ENCODE measurements around the gene HLX. TPM values are rescaled to one million over a fixed set of nuclear protein-coding genes. Genes with fewer than 3 reads are reported as not detected.

The HLX gene
- total RNA-seq, 1 donor from 2014 or later: 0.26 TPM

DNA sequence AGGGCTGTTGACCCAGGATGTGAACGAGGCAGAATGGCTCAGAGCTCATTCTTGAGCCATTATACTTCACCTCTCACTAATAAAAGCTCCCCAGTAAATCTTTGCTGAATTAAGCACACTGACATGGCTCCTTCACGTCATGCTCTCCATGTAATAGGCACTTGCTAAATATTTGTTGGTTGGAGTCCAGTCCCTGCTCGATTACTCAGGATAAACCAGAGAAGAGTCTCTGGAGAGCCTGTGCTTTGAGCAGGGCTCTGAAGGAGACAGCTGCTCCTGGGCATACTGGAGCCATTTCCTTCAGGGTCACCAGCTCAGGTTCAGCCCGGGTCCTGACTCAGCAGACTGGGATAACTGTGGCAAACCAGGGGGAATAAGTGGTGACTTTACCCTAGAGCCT is 46.9 kb downstream of the HLX start:
- no peak for FAIRE-seq
- Histone ChIP-seq H3K36me3 (ENCODE audit: control insufficient read depth, insufficient read depth, low read length) (no peaks in the 10 kb centered on the region), H3K4me3 (ENCODE audit: low read depth, low read length) (no peak overlapping the region), H3K27me3 (ENCODE audit: control insufficient read depth, insufficient read depth, low read length) (no peaks in the 10 kb centered on the region)
- TF ChIP-seq, protein P1, sequence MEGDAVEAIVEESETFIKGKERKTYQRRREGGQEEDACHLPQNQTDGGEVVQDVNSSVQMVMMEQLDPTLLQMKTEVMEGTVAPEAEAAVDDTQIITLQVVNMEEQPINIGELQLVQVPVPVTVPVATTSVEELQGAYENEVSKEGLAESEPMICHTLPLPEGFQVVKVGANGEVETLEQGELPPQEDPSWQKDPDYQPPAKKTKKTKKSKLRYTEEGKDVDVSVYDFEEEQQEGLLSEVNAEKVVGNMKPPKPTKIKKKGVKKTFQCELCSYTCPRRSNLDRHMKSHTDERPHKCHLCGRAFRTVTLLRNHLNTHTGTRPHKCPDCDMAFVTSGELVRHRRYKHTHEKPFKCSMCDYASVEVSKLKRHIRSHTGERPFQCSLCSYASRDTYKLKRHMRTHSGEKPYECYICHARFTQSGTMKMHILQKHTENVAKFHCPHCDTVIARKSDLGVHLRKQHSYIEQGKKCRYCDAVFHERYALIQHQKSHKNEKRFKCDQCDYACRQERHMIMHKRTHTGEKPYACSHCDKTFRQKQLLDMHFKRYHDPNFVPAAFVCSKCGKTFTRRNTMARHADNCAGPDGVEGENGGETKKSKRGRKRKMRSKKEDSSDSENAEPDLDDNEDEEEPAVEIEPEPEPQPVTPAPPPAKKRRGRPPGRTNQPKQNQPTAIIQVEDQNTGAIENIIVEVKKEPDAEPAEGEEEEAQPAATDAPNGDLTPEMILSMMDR (IDR thresholded peaks at IDR 0.05; ENCODE audit: insufficient read depth, low read length, severe bottlenecking): no peak
- no peak for DNase-seq (ENCODE audit: low read depth)

DNA sequence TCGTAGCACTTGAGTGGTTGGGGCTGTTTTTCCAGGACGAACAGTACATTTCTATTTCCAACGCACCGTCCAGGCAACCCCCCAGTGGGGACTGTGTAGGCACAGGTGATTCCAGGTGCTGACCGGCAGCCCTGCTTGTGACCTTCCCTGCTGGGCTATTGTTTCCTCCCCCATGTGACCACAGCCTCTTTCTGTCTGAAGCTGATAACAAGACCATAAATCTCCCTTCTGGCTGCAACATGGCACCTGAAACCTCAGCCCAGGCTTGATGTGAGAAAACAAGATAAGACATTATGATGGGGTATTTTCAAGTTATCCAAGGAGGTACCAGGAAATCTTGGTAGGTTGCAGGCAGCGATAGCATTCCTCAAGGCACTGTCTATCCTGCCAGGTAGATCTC is 48.2 kb downstream of the HLX start:
- Histone ChIP-seq H3K27me3 (ENCODE audit: control insufficient read depth, insufficient read depth, low read length) (no peaks in the 10 kb centered on the region), H3K4me3 (ENCODE audit: low read depth, low read length) (no peak overlapping the region), H3K36me3 (ENCODE audit: control insufficient read depth, insufficient read depth, low read length) (no peaks in the 10 kb centered on the region)
- DNase-seq (ENCODE audit: low read depth) (no peak), FAIRE-seq (no peak)
- TF ChIP-seq, protein P1 (IDR thresholded peaks at IDR 0.05; ENCODE audit: insufficient read depth, low read length, severe bottlenecking): no peak

DNA sequence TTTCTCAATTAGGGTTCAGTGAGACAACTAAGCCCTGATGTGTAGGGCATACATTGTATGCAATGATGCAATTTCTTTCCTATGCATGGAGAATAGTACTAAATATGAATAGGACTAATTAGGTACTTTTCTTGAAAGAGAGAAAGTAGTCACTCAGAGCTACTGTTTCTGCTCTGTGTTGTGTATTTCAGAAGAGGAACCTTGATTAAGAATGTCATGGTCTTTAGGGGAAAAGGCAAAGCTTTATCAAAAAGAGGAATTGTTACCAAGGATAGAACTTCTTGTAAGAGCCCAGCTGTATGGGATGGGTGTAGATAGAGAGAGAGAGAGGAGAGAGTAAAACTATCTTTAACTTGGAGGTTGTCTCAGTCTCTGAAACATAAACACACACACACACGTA is 49.1 kb downstream of the HLX start:
- FAIRE-seq: no peak
- TF ChIP-seq, protein P1 (IDR thresholded peaks at IDR 0.05; ENCODE audit: insufficient read depth, low read length, severe bottlenecking): no peak
- Histone ChIP-seq H3K4me3 (ENCODE audit: low read depth, low read length) (no peak overlapping the region), H3K27me3 (ENCODE audit: control insufficient read depth, insufficient read depth, low read length) (no peaks in the 10 kb centered on the region), H3K36me3 (ENCODE audit: control insufficient read depth, insufficient read depth, low read length) (no peaks in the 10 kb centered on the region)
- DNase-seq (ENCODE audit: low read depth): no peak

DNA sequence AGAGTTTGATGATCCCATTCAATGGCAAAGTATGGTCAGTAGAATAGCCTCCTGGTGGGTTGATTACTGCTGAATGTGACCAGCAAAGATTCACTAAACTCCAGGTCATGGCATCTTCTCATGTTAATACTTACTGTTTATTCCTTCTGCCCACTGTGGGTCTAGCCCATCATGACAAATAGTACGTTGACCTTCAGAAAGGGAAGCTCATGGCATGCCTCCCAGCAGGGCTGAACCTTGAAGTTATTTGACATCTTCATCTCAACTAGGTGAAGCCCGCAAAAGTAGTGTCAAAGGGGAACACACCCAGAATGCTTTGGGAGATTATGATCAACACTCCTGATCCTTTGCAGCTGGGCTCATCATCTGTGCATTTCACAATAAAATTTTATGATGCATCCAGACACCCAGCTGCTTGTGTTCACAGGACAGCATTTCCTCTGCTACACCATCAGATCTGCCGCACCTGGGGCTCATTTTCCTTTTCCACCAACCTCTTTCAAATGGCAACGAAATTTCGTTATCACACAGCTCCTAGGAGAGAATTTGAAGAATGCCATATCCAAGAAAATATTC is 49.6 kb downstream of the HLX start:
- DNase-seq (ENCODE audit: low read depth) (no peak), FAIRE-seq (no peak)
- TF ChIP-seq, protein P1 (IDR thresholded peaks at IDR 0.05; ENCODE audit: insufficient read depth, low read length, severe bottlenecking): no peak
- Histone ChIP-seq H3K4me3 (ENCODE audit: low read depth, low read length) (no peak overlapping the region), H3K27me3 (ENCODE audit: control insufficient read depth, insufficient read depth, low read length) (no peaks in the 10 kb centered on the region), H3K36me3 (ENCODE audit: control insufficient read depth, insufficient read depth, low read length) (no peaks in the 10 kb centered on the region)

DNA sequence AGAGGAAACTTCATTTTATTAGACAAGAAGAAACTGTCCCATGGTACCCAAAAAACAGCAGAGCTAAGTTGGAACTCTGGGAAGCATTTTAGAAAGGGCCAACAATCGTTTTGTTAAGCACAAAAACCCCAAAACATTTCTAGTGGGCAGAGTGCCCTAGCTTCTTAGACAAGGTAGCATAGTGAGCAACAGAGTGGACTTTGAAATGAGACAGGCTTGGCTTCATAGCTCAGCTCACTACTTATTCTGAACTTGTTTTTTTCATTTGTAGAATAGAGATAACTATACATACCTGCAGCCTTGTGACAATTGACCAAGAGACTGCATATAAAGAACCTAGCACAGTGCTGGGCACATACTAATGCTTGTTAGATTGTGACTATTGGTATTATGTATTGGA is 50.1 kb downstream of the HLX start:
- DNase-seq (ENCODE audit: low read depth) (no peak), FAIRE-seq (no peak)
- no peaks in the 10 kb centered on the region for H3K27me3 ChIP-seq (ENCODE audit: control insufficient read depth, insufficient read depth, low read length)
- H3K4me3 ChIP-seq (ENCODE audit: low read depth, low read length): no peak overlapping the region
- H3K36me3 ChIP-seq (ENCODE audit: control insufficient read depth, insufficient read depth, low read length): no peaks in the 10 kb centered on the region
- TF ChIP-seq, protein P1 (IDR thresholded peaks at IDR 0.05; ENCODE audit: insufficient read depth, low read length, severe bottlenecking): no peak

Other genes starting within 250 kb of the HLX start
- gene C1orf115, start 189.1 kb upstream of the HLX start, total RNA-seq: 1.3 and 2.8 TPM in 2 replicates
- gene MTARC2, start 131.1 kb upstream of the HLX start, total RNA-seq: 1.7 and 2.6 TPM in 2 replicates
- 2.0 and 5.8 TPM in 2 replicates for gene MTARC1, start 92.5 kb upstream of the HLX start, total RNA-seq

Data from bronchial epithelial cell (primary cell).